OCI-LY3 (cell line): ENCODE measurements around the gene C2CD4A.

Experiments used
- CTCF ChIP-seq: fragments of 200-600, 300-600 bp; sonication (generic); IDR thresholded peaks from 2 replicates; pipeline ENCODE4 v1.5.1; 2014; ENCODE audit warnings: antibody characterized with exemption, low read length, low read depth
- EZH2phosphoT487 ChIP-seq: fragments of 200-600 bp; shearing (Covaris generic); IDR thresholded peaks from 2 replicates; pipeline ENCODE4 v1.6.1; 2018; ENCODE audit warnings: antibody characterized with exemption, mixed run types, low read depth

- TF ChIP-seq CTCF: no peak
- TF ChIP-seq EZH2phosphoT487: no peak
These were observed 43.4 kb downstream of the C2CD4A start for GRCh38 chr15:62109982-62110851.
